ENCODE measurements around the gene C1QB. TPM values are rescaled to one million over a fixed set of nuclear protein-coding genes. Genes with fewer than 3 reads are reported as not detected.

C1QB gene
- total and polyA plus RNA-seq, 2 of the 8 experiments (the other 6 are each of a cell fraction or from before 2014, with no cell fraction given): not detected

DNA sequence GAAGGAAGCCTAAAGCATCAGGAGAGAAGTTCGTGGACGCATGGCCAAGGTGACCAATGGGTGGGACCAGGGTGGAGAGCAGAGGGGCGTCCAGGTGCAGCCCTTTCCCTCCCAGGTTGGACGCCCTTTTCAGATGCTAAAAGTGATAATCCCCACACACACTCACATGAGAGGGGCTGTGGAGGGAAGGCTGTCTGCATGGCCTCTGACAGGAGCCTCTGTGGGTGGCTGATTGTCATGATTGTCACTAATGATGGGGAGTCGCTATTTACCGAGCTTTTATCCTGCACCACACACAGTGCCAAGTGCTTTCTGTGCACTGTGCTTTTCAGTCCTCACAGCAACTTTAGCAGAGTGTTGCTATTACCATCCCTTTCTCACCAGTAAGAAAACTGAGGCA lies 43.7 kb upstream of the C1QB start:
- no peak for DNase-seq (ENCODE audit: low read depth in 1 of 2, low spot score in 2 of 2)
- Histone ChIP-seq H3K9ac (replicated peaks in 1 of 4; ENCODE audit: extremely low read depth in 1 of 4, low read depth in 3 of 4, low read length in 3 of 4) (no peak overlapping the region), H3K79me1 (ENCODE audit: low read depth, low read length) (no peaks in the 10 kb centered on the region), H3K4ac (replicated peaks; ENCODE audit: insufficient read length, low read depth, low read length) (no peak overlapping the region), H3K14ac (ENCODE audit: insufficient read length) (no peak overlapping the region), H3K79me2 (ENCODE audit: control insufficient read depth in 1 of 2, insufficient read depth in 2 of 2, low read length in 2 of 2) (no peaks in the 10 kb centered on the region), H2BK5ac (ENCODE audit: low read depth, low read length) (no peak overlapping the region), H2BK120ac (replicated peaks; ENCODE audit: low read depth, low read length) (no peak overlapping the region), H3K23ac (ENCODE audit: insufficient read length) (no peak overlapping the region), H3K4me1 (replicated peaks in 1 of 4; ENCODE audit: control insufficient read depth in 3 of 4, insufficient read depth in 4 of 4, low read length in 3 of 4) (peaks cover 0 to 6% (median 3%) of the 10 kb centered on the region in 4 experiments; a peak in 6 of 7 replicates), H2BK15ac (ENCODE audit: low read length) (no peak overlapping the region), H4K20me1 (replicated peaks in 1 of 2; ENCODE audit: control insufficient read depth in 1 of 2, insufficient read depth in 2 of 2, low read length in 2 of 2) (peaks cover 0 to 7% of the 10 kb centered on the region in 2 experiments), H3K9me3 (ENCODE audit: insufficient read depth in 2 of 2, low read depth in 1 of 2, low read length in 1 of 2) (no peaks in the 10 kb centered on the region), H3K27me3 (replicated peaks in 1 of 4; ENCODE audit: control insufficient read depth in 3 of 4, extremely low read depth in 1 of 4, insufficient read depth in 3 of 4, low read length in 3 of 4) (peaks cover 0 to 6% (median 0%) of the 10 kb centered on the region in 4 experiments; a peak in 2 of 7 replicates), H3K18ac (ENCODE audit: extremely low read depth, low read length) (no peak overlapping the region), H3K4me3 (ENCODE audit: extremely low read depth in 1 of 4, insufficient read depth in 2 of 4, low read depth in 3 of 4, low read length in 4 of 4) (no peak overlapping the region), H2BK20ac (ENCODE audit: low read length) (no peak overlapping the region), H4K8ac (ENCODE audit: extremely low read depth, insufficient read depth, low read length) (no peak overlapping the region), H3K56ac (replicated peaks; ENCODE audit: insufficient read length, low read depth, low read length) (no peak overlapping the region), H4K91ac (replicated peaks; ENCODE audit: insufficient read length, low read length) (no peak overlapping the region), H3K36me3 (ENCODE audit: control insufficient read depth in 2 of 4, insufficient read depth in 4 of 4, low read length in 3 of 4) (no peaks in the 10 kb centered on the region), H2AK5ac (ENCODE audit: low read depth, low read length) (no peak overlapping the region), H3K4me2 (ENCODE audit: insufficient read depth in 1 of 2, low read depth in 2 of 2, low read length in 2 of 2) (peak overlapping the region in 1 of 2 experiments; percentile 54; a peak in 2 of 4 replicates), H3K23me2 (ENCODE audit: low read depth, low read length) (no peaks in the 10 kb centered on the region; the same call in 1 of the 2 replicates), H3K27ac (ENCODE audit: low read depth, low read length) (no peak overlapping the region), H2AFZ (ENCODE audit: low read length) (no peak overlapping the region), H4K5ac (ENCODE audit: insufficient read length, low read depth, low read length) (no peak overlapping the region), H2BK12ac (ENCODE audit: low read depth, low read length) (no peak overlapping the region)
- CTCF ChIA-PET (ENCODE audit: partially characterized antibody): interaction anchor here (0.9 to 2.7 kb wide), 3 partner anchors 11 to 82 kb away, joined by 3 to 9 read pairs (median 4); no protein-coding TSS in a partner anchor
- 45% methylated on average over 5 of the region's 6 CpGs; no CpG with 5 or more reads in 1 of the 2 experiments for WGBS, 2 experiments (ENCODE audit: extremely low coverage in 1 of 2, insufficient coverage in 1 of 2, insufficient read length in 1 of 2, insufficient replicate concordance in 2 of 2, low coverage in 1 of 2, low lambda C conversion rate in 2 of 2, missing lambda C conversion rate in 1 of 2)
- POLR2A ChIA-PET (ENCODE audit: partially characterized antibody): no interaction called here
- no peak for FAIRE-seq
